LNCAP (cell line): Measurements from ENCODE around the gene ITGB8.

Source experiments
- TF ChIP-seq, protein P1 (sequence below): fragments of 450-650 bp; IDR thresholded peaks from 2 replicates; pipeline ENCODE4 v1.5.1; 2017; ENCODE audit warnings: mild to moderate bottlenecking

Gene ITGB8

DNA sequence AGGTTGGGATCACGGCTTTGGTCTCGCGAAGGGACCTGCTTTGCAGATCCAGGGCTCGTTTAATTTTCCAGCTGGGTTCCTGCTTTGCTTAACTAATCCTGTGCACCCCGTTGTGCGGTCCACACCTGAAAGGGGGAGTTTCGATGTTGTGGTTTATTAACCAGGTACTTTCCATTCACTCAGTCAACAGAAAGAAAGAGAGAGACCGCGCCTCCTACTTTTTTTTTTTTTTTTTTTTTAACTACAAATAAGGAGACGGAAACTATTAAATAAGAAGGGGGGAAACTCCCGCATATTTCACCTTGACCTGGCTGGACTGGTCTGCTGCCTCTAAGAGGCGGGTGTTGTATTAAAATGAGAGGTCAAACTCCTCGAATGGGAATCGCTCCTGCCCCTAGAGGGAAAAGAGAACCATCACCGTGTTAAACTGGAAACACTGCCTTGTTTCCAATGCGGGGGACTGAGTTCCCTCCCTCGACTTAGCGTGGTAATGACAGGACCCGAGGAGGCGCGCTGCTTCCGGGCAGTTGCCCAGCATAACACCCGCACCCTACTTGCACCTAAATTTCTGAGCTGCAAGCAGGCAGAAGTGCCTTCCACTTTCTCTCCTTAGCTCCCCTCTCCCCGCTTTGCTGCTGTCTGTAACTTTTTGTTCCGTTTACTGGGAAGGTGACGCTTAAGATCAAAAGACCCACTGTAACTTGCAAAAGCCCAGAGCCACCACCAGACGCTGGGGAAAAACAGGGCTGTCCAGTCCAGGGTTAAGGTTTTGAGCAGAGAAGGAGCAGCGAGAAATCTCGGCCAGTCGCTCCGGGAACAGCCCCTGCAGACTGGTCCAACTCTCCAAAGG lies 1.1 kb upstream of the ITGB8 start:
- TF ChIP-seq, protein P1, sequence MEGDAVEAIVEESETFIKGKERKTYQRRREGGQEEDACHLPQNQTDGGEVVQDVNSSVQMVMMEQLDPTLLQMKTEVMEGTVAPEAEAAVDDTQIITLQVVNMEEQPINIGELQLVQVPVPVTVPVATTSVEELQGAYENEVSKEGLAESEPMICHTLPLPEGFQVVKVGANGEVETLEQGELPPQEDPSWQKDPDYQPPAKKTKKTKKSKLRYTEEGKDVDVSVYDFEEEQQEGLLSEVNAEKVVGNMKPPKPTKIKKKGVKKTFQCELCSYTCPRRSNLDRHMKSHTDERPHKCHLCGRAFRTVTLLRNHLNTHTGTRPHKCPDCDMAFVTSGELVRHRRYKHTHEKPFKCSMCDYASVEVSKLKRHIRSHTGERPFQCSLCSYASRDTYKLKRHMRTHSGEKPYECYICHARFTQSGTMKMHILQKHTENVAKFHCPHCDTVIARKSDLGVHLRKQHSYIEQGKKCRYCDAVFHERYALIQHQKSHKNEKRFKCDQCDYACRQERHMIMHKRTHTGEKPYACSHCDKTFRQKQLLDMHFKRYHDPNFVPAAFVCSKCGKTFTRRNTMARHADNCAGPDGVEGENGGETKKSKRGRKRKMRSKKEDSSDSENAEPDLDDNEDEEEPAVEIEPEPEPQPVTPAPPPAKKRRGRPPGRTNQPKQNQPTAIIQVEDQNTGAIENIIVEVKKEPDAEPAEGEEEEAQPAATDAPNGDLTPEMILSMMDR = peak; percentile 32; the same call in 1 of the 2 replicates

- TF ChIP-seq, protein P1 = no peak
Measured at GRCh38 chr7:20330928-20331909, 519 bp downstream of the ITGB8 start.

- TF ChIP-seq, protein P1 = no peak
Measured at GRCh38 chr7:20331910-20332813, 1.5 kb downstream of the ITGB8 start.

DNA sequence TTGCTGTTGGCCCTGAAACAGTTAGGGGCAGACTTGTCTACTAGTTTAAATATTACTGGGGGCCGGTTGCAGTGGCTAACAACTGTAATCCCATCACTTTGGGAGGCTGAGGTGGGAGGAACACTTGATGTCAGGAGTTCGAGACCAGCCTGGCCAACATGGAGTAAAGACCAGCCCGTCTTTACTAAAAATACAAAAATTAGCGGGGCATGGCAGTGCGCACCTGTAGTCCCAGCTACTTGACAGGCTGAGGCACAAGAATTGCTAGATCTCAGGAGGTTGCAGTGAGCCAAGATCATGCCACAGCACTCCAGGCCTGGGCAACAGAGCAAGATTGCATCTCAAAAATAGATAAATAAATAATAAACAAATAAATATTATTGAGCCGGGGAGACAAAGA lies 7.6 kb downstream of the ITGB8 start:
- TF ChIP-seq, protein P1 = no peak

- TF ChIP-seq, protein P1 = no peak
Measured at GRCh38 chr7:20340839-20341238, 10.1 kb downstream of the ITGB8 start.

- TF ChIP-seq, protein P1 = peak; percentile 41; the same call in 1 of the 2 replicates
Measured at GRCh38 chr7:20343205-20343604, 12.5 kb downstream of the ITGB8 start.
